ENCODE data around the gene FOXN3.

GRCh38 chr14:89162586-89162985 is 254.4 kb downstream of the FOXN3 start:
- TF ChIP-seq, protein P1, sequence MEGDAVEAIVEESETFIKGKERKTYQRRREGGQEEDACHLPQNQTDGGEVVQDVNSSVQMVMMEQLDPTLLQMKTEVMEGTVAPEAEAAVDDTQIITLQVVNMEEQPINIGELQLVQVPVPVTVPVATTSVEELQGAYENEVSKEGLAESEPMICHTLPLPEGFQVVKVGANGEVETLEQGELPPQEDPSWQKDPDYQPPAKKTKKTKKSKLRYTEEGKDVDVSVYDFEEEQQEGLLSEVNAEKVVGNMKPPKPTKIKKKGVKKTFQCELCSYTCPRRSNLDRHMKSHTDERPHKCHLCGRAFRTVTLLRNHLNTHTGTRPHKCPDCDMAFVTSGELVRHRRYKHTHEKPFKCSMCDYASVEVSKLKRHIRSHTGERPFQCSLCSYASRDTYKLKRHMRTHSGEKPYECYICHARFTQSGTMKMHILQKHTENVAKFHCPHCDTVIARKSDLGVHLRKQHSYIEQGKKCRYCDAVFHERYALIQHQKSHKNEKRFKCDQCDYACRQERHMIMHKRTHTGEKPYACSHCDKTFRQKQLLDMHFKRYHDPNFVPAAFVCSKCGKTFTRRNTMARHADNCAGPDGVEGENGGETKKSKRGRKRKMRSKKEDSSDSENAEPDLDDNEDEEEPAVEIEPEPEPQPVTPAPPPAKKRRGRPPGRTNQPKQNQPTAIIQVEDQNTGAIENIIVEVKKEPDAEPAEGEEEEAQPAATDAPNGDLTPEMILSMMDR (IDR thresholded peaks at IDR 0.05; ENCODE audit: low read depth, low read length): no peak
- TF ChIP-seq EZH2phosphoT487 (IDR thresholded peaks at IDR 0.05; ENCODE audit: low read depth): no peak

Measured in OCI-LY3 (cell line).